GM21381 (cell line): Measurements from ENCODE around the gene AWAT2.

Experiments
- ATAC-seq: cut with Tn5 transposase; IDR thresholded peaks from one replicate; pipeline ENCODE4 v1.9.1; 2021; ENCODE audit warnings: mild to moderate bottlenecking, moderate library complexity; ENCODE audit not compliant: unreplicated experiment

Gene AWAT2

DNA sequence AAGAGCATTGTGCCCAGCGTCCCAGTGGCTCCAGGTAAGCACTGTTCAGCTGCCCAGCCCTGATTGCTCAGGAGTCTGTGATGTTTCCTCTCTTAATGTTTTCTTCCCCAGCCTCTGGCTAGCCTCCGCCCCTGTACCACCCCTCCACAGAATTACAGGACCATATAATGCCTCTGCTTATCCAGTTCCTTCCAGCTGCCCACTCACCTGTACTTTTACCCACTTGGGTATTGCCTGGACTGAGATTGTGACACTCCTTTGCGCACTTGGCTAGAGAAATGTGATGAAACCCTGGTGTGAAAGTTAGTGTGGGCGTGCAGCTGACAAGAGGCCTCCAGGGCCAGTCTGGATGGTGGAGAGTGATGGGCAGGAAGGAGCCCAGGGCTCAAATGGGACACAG lies at the start of gene AWAT2:
Gene AWAT2, minus strand, starts transcription at position 14 of the 400 bp plus-strand sequence. Its CDS starts 6 bp downstream, at position 8.
- no peak for ATAC-seq

DNA sequence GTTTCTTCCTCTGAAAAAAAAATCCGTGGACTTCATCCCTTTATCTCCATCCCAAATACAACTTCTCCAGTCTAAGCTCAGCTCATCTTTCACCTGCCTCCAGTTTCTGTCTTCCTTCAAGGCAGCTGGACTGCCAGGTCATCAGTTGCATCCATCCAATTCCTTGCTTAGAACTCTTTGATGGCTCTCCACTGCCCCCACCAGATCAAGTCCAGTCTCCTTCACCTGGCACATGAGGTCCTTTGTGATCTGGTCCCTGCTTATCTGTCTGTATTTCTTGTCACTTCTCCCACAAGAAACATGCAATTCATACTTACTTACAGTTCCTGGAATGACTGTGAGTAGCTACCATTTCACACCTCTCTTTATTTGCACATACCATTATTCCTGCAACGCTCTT lies 46.3 kb upstream of the AWAT2 start:
- no peak for ATAC-seq

- ATAC-seq: no peak
These were observed 42.5 kb upstream of the AWAT2 start for GRCh38 chrX:70092247-70092646.

DNA sequence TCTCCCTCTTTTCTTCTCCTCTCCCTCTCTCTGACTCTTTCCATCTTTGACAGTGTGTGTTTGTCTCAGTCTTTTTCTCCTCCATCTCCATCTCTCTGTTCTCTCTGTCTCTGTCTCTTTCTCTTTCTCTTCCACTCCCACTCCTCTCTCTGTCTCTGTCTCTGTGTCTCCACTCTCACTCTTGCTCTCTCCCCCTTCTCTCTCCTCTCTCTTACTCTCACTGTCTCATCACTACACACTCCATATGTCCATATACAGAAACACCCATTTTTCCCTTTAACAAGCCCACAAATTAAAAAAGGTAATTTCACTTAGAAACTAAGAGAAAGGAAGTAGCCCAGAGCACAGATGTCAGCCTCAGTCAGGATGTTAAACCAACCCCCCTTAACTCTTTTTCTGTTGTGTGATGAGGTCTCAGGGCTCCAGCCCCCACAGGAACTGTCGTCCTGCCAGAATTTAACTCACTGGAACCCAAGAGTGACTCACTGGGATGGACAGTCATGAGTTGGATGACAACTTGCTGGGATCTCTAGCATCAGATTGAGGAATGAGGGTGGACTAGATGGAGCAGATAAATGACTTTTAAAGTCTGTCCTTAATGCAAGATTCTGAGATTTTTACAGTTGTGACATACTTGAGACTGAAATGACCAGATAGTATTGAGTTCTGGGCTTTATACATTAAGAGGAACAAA lies 40.0 kb upstream of the AWAT2 start:
- ATAC-seq: no peak

DNA sequence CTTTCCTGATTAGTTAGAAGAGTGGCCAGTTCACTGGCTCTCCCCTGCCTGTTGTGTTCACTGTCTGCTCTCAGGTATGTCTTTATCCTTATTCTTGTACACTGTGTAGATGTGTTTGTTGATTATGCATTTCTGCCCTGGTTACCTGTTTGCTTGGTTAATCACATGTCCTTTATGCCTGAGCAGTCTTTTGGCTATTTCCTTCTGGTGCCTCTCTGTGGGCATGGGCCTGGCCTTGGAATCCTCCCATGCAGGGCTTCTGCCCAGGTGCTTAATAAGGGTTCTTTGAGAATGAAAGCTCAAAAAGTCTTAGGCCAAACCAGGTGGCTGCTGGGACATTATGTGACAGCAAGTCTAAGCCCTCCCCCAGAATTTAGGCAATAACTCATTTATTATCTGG lies 39.0 kb upstream of the AWAT2 start:
- no peak for ATAC-seq

DNA sequence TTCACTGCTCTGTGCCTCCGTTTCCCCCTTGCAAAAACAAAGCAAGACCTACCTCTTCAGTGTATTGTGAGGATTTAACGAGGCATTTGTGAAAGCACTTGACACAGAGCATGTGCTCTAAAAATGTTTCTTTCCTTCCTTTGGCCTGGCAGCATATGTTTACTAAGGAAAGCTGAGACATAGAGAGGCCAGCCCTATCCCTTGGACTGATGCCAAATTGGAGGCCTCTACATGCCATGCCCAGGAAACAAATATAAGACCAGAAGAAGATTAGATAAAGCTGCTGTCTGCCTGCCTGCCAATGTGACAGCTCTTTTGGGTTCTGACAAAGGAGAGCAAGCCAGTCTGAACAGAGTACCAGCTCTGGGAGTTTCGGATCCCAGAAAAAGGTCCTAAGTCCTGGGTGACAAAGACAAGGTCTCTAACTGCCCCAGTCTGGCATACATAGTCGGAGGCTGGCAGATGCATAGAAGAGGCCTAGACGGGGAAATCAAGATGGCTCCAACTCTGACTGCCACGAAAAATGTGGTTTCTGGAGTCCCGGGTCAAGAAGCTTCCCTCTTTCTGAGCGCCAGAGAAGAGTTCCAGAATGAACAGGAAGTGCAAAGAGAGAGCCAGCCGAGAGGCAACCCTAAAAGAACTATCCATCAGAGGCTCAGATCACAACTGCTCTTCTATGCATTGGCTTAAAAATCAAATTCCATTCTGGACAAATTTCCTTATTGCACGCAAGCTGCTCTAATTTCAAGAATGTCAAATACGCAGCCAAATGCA lies 38.3 kb upstream of the AWAT2 start:
- ATAC-seq: no peak

- ATAC-seq: no peak
These were observed 35.0 kb upstream of the AWAT2 start for GRCh38 chrX:70084592-70085240.

DNA sequence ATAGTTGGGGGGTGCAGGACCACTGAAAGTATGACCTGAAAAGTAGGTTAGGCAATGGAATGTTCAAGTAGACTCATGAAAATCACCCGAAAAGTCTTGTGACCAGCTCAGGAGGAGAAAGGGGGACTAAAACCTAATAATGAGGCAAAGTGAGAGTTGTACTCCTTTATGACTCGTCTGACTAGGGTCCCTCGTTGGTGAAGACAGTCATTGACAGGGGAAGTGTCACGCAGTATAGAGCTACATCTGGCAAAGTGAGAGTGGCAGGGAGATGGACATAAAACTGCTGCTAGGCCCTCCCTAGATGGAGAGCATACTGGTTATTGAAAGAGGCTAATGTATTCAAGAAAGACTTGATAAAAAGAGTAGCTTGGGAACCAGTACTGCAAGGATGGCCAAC lies 33.0 kb upstream of the AWAT2 start:
- ATAC-seq: no peak

DNA sequence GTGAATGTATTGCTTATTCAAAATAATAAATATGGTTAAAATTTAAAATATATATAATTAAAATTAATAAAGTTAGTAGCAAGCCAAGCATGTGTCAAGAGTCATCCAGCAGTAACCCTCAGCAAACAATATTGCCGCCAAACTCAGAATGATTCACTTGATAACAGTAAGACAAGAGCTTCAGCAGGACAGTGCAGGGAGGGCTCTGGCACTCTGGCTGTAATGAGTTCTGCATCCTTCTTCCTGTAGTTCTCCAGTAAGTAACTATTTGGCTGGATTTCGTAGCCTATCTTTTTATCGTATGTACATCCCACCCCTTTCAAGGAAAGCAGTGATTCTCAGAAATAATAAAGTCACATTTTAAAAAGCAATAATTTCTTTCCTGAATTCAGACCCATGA lies 30.1 kb upstream of the AWAT2 start:
- ATAC-seq: no peak

- ATAC-seq: no peak
These were observed 29.6 kb upstream of the AWAT2 start for GRCh38 chrX:70079297-70079696.

DNA sequence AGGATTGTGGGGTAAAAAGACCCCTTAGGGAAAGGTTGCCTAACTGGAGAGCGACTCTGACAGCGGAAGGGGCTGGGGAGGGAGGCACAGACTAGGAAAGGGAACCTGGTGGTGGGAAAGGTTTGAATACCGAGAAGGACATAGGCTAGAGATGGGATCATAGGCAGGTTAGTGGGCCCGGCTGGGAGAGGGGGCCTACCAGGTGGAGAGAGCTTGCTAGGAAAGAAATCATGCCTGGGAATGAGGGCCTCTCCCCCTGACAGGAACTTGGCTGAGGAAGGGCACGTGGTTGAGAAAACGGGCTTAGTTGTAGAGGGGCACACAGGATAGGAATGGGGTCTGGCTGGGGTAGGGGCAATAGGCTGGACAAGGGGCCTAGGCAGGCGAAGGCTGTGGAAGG lies 16.9 kb upstream of the AWAT2 start:
- no peak for ATAC-seq

- ATAC-seq: no peak
These were observed 13.3 kb upstream of the AWAT2 start for GRCh38 chrX:70062961-70063550.

DNA sequence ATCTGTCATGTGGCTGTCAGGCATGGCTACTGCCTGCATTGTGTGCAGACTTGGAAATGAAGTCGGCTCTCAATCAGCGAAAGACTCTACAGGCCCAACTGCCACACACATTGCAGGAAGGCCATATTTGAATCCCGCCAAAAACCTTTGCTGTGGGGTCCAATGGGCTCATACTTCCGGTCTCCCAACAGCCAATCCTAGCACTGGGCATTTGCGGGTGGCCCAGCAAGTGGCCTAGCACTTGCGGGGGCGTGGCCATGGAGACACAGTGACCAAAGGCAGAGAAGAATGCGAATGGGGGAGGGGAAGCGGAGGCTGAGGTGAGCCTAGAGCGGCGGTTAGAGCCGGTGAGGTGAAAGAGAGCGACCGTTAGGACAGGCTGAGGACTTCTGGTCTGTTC lies 12.3 kb upstream of the AWAT2 start, which contains the start of gene OTUD6A:
Gene OTUD6A, plus strand, starts transcription at position 382 of the 400 bp plus-strand sequence. CDS start 68 bp downstream, outside the sequence.
- ATAC-seq: no peak

DNA sequence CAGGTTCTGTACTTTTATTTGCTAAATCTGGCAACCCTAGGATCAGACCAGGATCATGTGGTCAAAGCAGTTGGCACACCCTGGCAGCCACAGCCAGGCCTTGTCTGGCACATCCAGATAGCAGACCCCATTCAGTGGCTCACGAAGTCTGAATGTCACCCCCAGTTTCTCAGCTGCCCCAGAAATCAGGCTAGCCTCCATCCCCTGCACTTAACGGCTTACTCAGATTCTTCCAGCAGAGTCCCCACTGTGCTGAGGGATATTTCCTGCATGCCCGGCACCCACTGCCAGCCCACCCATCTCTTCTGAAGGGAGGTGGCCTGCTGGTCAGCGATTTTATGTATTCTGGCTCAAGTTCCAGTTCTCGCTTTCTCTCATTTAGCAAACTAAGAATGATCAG lies 4.7 kb upstream of the AWAT2 start:
- ATAC-seq: no peak

- ATAC-seq: no peak
These were observed 3.3 kb upstream of the AWAT2 start for GRCh38 chrX:70052895-70053615.

- no peak for ATAC-seq
These were observed 332 bp downstream of the AWAT2 start for GRCh38 chrX:70049406-70049805.

GRCh38 chrX:70046978-70047377 lies 2.8 kb downstream of the AWAT2 start:
- no peak for ATAC-seq

DNA sequence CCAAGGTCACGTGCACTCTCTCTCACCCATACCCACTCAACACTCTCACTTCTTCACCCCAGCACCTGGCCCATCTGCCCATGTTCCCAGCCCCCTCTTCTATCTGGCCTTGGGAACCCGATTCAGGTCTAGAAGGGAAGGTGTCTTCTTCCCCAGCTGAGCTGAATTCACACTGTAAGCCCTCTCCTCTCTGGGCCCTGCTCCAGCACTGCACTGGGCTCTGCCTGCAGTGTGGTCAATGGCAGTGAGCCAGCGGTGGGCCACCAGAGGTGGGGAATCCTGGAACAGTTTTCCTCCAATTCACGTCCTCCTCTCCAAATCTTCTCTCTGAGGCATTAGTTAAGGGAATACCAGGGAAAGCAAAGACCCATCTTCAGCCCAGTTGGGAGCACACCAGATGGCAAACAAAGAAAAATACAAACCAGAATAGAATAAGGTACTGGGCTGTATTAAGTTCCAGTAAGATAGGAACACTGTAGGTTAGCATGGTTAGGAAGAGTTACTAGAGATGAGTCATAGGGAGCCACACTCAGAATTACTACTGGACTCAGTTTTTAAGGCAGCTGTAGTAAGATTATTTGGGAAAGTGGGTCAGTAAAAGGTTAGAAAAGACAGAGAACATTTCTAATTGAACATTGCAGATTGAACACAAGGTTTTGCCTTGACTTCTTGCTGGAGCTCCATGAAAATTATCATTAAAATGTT lies 5.0 kb downstream of the AWAT2 start:
- no peak for ATAC-seq

- ATAC-seq: no peak
These were observed 6.1 kb downstream of the AWAT2 start for GRCh38 chrX:70043685-70044084.
